K562 (cell line): ENCODE measurements around the gene PLEKHF1. TPM values are rescaled to one million over a fixed set of nuclear protein-coding genes. Genes with fewer than 3 reads are reported as not detected.

Experiments used
- CBX5 ChIP-seq: IDR thresholded peaks from 2 replicates; pipeline ENCODE4 v1.6.1; 2014; ENCODE audit warnings: low read depth, borderline replicate concordance
- CXXC5 ChIP-seq: fragments of 250-450 bp; sonication (Bioruptor Pico); IDR thresholded peaks from 2 replicates; pipeline ENCODE4 v1.8.0; 2022; ENCODE audit warnings: inconsistent platforms, mild to moderate bottlenecking, moderate library complexity
- EHMT2 ChIP-seq: fragments of 450-650 bp; IDR thresholded peaks from 2 replicates; pipeline ENCODE4 v1.6.1; 2018; ENCODE audit warnings: antibody characterized with exemption
- HOXB6 ChIP-seq: fragments of 250-450 bp; sonication (Bioruptor Pico); IDR thresholded peaks from 2 replicates; pipeline ENCODE4 v1.5.1; 2022; ENCODE audit warnings: mild to moderate bottlenecking, borderline replicate concordance
- LCOR ChIP-seq: sonication (generic); formaldehyde crosslinking; IDR thresholded peaks from 2 replicates; pipeline ENCODE4 v1.8.0; 2022; ENCODE audit warnings: mild to moderate bottlenecking, missing genetic modification reagents
- MITF ChIP-seq: IDR thresholded peaks from 2 replicates; pipeline ENCODE4 v1.6.1; 2014; ENCODE audit warnings: antibody characterized with exemption
- MYNN ChIP-seq, 2 experiments: sonication (generic); formaldehyde crosslinking in 1 of 2; IDR thresholded peaks; 2 replicates each; pipeline versions ENCODE4 v1.5.0 to v1.6.1; 2016 to 2020; ENCODE audit warnings: antibody characterized with exemption in 1 of 2, missing genetic modification reagents in 1 of 2
- NFATC3 ChIP-seq: fragments of 450-650 bp; IDR thresholded peaks from 2 replicates; pipeline ENCODE4 v1.6.1; 2017; ENCODE audit warnings: mild to moderate bottlenecking
- NR2F6 ChIP-seq: fragments of 450-650 bp; formaldehyde crosslinking; IDR thresholded peaks from 2 replicates; pipeline ENCODE4 v1.4.0; 2020; ENCODE audit warnings: mild to moderate bottlenecking
- SNRNP70 ChIP-seq: fragments of 200-400 bp; formaldehyde crosslinking; optimal IDR thresholded peaks from 2 replicates; pipeline ENCODE3; 2017; ENCODE audit warnings: low read depth, low read length
- SRSF7 ChIP-seq: fragments of 200-400 bp; formaldehyde crosslinking; optimal IDR thresholded peaks from 2 replicates; pipeline ENCODE3; 2017; ENCODE audit warnings: mild to moderate bottlenecking, low read depth, low read length
- ZFPM2 ChIP-seq: fragments of 250-450 bp; sonication (Bioruptor Pico); IDR thresholded peaks from 2 replicates; pipeline ENCODE4 v1.5.1; 2022; ENCODE audit warnings: mild to moderate bottlenecking
- ZNF121 ChIP-seq: sonication (generic); formaldehyde crosslinking; conservative IDR thresholded peaks from 2 replicates; pipeline ENCODE4 v1.8.0; 2022; ENCODE audit warnings: missing genetic modification reagents
- ZNF444 ChIP-seq: fragments of 250-450 bp; sonication (Bioruptor Pico); IDR thresholded peaks from 2 replicates; pipeline ENCODE4 v1.4.0; 2020; ENCODE audit warnings: mild to moderate bottlenecking, moderate library complexity
- polyA plus RNA-seq, 8 experiments: library from polyadenylated mRNA; depleted of rRNA in 4 of 8; stranded (reverse) in 5 of 8; unstranded in 3 of 8; fragments of >200 nt; fragmentation: Nextera tagmentation in 2 of 8; fragmentation: Illumina TruSeq in 1 of 8; extraction: Ambion mirVana in 2 of 8; extraction: Trizol in 1 of 8; gene quantifications; 2 replicates each; pipeline versions ENCODE4 v1.2.1 to v1.2.3, GENCODE V29; 2011 to 2014; ENCODE audit warnings: inconsistent platforms in 1 of 8, missing spikeins in 1 of 8
- total RNA-seq, 7 experiments: library from RNA; depleted of rRNA in 6 of 7; stranded (reverse); fragments of >200 nt in 6 of 7; fragmentation: Illumina TruSeq in 2 of 7; extraction: Trizol in 2 of 7; gene quantifications; 2 replicates each; pipeline versions ENCODE4 v1.2.1 to v1.2.3, GENCODE V29; 2011 to 2021; ENCODE audit warnings: low replicate concordance in 1 of 7
- TF ChIP-seq, protein P1 (sequence below): sonication (generic); formaldehyde crosslinking; IDR thresholded peaks from 2 replicates; pipeline ENCODE4 v1.8.0; 2022; ENCODE audit warnings: mild to moderate bottlenecking, missing genetic modification reagents
- TF ChIP-seq, protein P2 (sequence below), 2 experiments: IDR thresholded peaks; 2 replicates each; pipeline ENCODE4 v1.6.1; 2012; ENCODE audit warnings: improper control_type of control experiment in 2 of 2, low read depth in 2 of 2, low read length in 2 of 2, borderline replicate concordance in 1 of 2
- TF ChIP-seq, protein P3 (sequence below): sonication (generic); formaldehyde crosslinking; IDR thresholded peaks from 2 replicates; pipeline ENCODE4 v1.8.0; 2022; ENCODE audit warnings: missing genetic modification reagents, mild to moderate bottlenecking, borderline replicate concordance
- TF ChIP-seq, protein P4 (sequence below): sonication (generic); formaldehyde crosslinking; IDR thresholded peaks from 2 replicates; pipeline ENCODE4 v1.8.1; 2023; ENCODE audit warnings: mild to moderate bottlenecking, missing genetic modification reagents

The PLEKHF1 gene
- total and polyA plus RNA-seq, 9 of the 15 experiments (the other 6 are each of a cell fraction or from before 2014, with no cell fraction given) = 0.07 to 13.4 (median 3.9) TPM; not detected in 1

- TF ChIP-seq HOXB6 (no peak), SNRNP70 (no peak), CXXC5 (CRISPR knock-in tag) (no peak; the same call in 1 of the 2 replicates), ZNF121 (CRISPR knock-in tag) (no peak), MITF (no peak), CBX5 (no peak), ZNF444 (no peak), NFATC3 (peak; percentile 56; the same call in 1 of the 2 replicates), ZFPM2 (CRISPR knock-in tag) (no peak), SRSF7 (no peak), LCOR (CRISPR knock-in tag) (no peak), NR2F6 (no peak), EHMT2 (peak; percentile 35; the same call in 1 of the 2 replicates), MYNN (IDR thresholded peaks at IDR 0.05) (no peak), MYNN (CRISPR knock-in tag; IDR thresholded peaks at IDR 0.05) (no peak)
- TF ChIP-seq, protein P1, sequence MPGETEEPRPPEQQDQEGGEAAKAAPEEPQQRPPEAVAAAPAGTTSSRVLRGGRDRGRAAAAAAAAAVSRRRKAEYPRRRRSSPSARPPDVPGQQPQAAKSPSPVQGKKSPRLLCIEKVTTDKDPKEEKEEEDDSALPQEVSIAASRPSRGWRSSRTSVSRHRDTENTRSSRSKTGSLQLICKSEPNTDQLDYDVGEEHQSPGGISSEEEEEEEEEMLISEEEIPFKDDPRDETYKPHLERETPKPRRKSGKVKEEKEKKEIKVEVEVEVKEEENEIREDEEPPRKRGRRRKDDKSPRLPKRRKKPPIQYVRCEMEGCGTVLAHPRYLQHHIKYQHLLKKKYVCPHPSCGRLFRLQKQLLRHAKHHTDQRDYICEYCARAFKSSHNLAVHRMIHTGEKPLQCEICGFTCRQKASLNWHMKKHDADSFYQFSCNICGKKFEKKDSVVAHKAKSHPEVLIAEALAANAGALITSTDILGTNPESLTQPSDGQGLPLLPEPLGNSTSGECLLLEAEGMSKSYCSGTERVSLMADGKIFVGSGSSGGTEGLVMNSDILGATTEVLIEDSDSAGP (CRISPR knock-in tag) = no peak
- TF ChIP-seq, protein P2, sequence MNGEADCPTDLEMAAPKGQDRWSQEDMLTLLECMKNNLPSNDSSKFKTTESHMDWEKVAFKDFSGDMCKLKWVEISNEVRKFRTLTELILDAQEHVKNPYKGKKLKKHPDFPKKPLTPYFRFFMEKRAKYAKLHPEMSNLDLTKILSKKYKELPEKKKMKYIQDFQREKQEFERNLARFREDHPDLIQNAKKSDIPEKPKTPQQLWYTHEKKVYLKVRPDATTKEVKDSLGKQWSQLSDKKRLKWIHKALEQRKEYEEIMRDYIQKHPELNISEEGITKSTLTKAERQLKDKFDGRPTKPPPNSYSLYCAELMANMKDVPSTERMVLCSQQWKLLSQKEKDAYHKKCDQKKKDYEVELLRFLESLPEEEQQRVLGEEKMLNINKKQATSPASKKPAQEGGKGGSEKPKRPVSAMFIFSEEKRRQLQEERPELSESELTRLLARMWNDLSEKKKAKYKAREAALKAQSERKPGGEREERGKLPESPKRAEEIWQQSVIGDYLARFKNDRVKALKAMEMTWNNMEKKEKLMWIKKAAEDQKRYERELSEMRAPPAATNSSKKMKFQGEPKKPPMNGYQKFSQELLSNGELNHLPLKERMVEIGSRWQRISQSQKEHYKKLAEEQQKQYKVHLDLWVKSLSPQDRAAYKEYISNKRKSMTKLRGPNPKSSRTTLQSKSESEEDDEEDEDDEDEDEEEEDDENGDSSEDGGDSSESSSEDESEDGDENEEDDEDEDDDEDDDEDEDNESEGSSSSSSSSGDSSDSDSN (IDR thresholded peaks at IDR 0.05; ENCODE audit: borderline replicate concordance in 1 of 2, low read depth in 2 of 2, low read length in 2 of 2) = no peak
- TF ChIP-seq, protein P3, sequence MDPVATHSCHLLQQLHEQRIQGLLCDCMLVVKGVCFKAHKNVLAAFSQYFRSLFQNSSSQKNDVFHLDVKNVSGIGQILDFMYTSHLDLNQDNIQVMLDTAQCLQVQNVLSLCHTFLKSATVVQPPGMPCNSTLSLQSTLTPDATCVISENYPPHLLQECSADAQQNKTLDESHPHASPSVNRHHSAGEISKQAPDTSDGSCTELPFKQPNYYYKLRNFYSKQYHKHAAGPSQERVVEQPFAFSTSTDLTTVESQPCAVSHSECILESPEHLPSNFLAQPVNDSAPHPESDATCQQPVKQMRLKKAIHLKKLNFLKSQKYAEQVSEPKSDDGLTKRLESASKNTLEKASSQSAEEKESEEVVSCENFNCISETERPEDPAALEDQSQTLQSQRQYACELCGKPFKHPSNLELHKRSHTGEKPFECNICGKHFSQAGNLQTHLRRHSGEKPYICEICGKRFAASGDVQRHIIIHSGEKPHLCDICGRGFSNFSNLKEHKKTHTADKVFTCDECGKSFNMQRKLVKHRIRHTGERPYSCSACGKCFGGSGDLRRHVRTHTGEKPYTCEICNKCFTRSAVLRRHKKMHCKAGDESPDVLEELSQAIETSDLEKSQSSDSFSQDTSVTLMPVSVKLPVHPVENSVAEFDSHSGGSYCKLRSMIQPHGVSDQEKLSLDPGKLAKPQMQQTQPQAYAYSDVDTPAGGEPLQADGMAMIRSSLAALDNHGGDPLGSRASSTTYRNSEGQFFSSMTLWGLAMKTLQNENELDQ (CRISPR knock-in tag) = no peak
- TF ChIP-seq, protein P4, sequence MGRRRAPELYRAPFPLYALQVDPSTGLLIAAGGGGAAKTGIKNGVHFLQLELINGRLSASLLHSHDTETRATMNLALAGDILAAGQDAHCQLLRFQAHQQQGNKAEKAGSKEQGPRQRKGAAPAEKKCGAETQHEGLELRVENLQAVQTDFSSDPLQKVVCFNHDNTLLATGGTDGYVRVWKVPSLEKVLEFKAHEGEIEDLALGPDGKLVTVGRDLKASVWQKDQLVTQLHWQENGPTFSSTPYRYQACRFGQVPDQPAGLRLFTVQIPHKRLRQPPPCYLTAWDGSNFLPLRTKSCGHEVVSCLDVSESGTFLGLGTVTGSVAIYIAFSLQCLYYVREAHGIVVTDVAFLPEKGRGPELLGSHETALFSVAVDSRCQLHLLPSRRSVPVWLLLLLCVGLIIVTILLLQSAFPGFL (CRISPR knock-in tag) = no peak
Measured at GRCh38 chr19:29687897-29688728, 22.9 kb downstream of the PLEKHF1 start (continued).
